IPS-11a (cell line): ENCODE measurements around the gene NDUFAF2.

Source experiments
- H3K4me3 ChIP-seq: one replicate; pipeline ENCODE4 v1.5.1; 2013; ENCODE audit warnings: low read depth, low read length, control low read depth

The NDUFAF2 gene

DNA sequence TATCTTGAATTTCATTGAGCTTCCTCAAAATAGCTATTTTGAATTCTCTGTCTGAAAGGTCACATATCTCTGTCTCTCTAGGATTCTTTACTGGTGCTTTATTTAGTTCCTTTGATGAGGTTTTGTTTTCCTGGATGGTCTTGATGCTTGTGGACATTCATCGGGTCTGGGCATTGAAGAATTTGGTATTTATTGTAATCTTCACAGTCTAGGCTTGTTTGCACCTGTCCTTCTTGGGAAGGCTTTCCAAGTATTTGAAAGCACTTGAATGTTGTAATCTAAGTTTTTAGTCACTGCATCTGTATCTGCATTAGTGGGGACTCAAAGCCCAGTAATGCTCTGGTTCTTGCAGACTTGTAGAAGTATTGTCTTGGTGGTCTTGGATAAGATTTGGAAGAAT, 169.4 kb downstream of the NDUFAF2 start:
- no peak overlapping the region for H3K4me3 ChIP-seq

DNA sequence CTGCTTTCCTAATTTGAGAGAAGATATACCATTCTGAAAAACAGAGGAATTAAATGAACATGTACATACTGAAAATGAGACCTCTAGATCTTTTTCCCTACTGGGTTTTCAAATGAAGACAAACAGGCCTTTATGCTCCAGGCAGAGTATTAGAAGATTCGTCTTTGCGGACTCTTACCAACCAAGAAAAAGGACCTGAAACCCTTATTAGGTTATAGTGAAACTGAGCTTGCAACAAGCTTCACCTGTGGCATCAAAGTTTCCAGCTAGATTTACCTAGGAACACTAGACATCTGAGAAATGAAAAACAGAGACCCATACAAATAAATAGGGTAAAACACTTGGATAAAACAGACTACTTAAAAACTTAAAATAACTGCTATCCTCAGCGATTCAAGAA, 171.0 kb downstream of the NDUFAF2 start:
- no peak overlapping the region for H3K4me3 ChIP-seq

DNA sequence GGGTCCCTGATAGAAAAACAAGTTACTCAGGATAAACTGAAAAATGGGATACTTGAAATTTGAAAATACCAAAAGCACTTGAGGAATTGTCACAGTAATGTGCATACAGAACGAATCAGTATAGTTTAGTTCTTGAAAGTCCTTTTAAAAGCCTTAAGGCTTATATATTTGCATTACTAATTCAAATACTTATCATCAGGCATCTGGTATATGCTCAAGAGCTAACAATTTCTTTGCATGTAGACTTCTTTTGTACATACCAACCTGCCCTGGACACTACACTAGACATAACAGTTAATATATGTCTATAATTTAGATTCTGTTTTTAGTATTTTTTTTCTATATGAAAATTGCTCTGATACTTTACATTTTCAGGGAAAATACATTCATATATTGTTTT, 174.1 kb downstream of the NDUFAF2 start:
- H3K4me3 ChIP-seq: no peak overlapping the region

DNA sequence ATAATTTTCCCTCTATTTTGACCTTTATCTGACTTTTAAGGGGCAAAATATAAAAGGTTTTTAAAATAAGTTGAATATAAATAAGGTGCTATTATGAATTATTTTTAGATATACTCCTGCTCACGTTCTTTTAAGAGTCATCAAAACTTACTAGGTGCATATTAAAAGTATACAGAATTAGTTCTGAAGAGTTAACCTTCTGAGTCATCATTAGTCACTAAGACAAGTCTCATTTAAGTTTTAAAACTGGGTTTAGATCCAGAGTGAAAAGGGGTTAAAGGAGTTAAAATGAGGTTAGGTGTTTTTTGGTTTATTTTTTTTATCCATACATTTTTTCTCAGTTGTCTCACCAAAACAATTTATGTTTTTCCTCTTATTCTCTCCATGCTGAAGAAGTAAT, 175.5 kb downstream of the NDUFAF2 start:
- no peak overlapping the region for H3K4me3 ChIP-seq

DNA sequence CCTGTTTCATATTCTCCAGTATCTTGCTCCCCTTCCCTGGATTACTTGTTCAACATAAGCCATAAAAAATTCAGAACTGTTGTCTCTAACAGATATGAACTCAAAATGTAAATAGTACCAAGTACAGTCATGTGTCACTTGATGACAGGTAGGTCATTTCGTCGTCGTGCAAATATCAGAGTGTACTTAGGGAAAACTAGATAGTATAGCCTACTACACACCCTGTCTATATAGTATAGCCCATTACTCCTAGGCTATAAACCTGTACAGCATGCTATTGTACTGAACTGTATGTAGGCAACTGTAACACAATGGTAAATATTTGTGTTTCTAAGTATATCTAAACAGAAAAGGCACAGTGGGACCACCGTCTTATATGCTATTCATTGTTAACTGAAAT, 178.1 kb downstream of the NDUFAF2 start:
- H3K4me3 ChIP-seq: no peak overlapping the region

DNA sequence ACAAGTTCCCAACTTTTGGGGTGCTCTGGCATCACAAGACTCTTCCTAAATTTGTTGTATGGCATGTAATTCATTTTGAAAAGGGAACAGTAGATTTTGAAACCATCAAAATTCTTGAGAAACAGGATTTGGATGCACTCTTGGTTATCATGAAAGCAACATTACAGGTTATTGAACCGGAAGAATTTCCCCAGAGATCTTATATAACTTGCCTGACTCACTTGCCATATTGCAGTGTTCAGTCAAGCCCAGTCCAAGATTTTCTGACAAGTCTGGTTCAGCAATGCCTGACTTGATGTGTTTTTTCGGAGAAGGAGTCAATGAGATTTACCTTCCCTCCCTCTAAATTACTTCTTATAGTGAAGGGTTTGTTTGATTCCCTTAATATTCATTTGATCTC, 185.3 kb downstream of the NDUFAF2 start:
- H3K4me3 ChIP-seq: no peak overlapping the region

DNA sequence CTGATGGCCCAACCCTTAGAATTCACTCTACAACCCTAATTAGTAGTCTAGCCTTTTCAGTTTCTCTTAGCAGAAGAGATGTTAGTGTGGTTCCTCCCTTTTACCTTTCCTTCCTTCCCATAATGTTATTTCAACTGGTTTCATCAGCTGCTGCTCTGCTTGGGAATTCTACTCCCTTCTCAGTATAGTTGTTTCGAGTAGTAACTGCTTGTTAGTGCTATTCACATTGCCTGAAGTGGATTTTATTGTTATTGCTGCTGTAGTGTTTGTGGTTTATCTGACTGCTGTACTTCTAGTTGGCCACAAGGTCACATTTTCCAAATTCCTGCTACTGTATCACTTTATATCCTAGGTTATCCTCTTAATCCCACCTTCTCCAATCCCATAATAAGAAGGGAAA, 187.6 kb downstream of the NDUFAF2 start:
- H3K4me3 ChIP-seq: no peak overlapping the region

DNA sequence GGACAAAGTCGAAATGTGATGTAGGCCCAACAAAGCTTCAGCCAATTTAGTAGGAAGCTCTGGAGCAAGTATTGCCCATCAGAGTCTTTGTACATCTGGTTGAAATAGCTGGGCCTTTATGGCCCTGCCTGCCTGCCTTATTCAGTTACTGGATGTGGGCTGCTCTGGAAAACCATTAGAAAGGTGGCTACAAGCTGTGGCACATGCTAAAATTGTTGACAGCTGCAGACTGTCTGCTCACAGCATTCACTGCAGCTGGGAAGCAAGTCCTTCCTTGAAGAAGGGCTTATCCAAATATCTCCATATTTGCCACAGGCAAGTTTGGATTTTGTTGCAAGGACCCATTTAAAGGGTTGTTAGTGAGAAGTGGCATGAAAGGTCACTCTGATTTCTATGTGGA, 192.8 kb downstream of the NDUFAF2 start:
- H3K4me3 ChIP-seq: no peak overlapping the region

DNA sequence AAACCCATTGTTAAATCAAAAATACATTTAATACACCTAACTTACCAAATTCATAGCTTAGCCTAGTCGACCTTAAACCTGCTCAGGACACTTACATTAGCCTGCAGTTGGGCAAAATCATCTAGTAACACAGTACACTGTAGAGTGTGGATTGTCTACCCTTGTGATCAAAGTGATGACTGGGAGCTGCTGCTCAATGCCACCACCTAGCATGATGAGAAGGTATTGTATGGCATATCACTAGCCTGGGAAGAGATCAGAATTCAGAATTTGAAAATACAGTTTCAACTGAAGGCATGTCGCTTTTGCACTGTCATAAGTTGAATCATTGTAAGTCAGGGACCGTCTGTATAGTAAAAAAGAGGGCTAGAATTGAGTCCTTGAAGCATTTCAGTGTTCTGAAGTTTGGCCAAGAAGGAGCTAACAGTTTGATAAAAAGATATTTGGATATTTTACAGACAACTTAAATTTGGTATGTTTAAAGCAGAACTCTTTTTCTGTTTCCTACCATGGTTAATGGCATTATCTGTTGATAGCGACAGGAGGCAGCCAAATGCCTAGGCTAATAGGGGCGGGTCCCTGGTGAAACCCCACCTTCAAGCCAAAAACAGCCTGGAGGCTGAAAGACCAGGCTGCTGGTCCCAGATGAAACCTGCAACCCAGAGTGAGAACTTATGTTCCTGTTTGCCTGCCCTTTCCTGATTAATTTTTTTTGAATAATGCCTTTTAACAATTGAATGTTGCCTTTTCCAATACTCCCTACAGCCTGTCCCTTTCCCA, 194.3 kb downstream of the NDUFAF2 start:
- H3K4me3 ChIP-seq: no peak overlapping the region

DNA sequence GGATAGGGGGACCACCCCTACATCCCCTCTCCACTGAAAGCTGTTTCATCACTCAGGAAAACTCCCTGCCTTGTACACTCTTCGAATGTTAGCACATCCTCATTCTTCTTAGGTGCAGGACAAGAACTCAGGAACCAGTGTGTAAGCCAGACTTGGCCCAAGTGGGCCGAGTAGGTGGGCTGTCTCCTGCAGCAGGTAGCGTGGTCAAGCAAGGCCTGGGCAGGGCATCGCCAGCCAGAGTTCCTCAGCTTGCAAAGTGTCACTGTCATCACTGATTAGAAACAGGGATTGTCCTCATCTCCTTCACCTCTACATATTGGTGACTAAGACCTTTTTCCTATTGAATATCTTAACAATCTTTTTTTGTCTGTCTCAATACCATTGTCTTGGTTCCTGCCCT, 194.9 kb downstream of the NDUFAF2 start:
- no peak overlapping the region for H3K4me3 ChIP-seq

DNA sequence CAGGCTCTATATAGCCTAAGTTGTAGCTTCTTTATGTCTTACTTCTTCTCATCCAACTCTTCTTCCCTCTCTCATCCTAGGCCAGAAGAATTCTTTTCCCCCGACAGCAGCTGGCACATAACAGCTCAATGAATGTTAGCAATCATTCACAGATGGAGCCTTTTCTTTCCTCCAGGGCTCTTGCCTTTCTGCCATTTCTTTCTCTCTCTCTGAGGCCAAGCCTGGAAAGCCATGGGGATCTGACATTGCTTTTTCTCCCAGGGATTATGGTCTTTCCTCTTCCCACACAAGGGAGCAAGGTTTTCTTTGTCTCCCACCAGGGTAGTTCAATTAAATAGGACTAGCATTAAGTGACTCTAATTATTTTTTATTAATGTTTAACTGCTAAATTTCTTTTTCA, 196.8 kb downstream of the NDUFAF2 start:
- no peak overlapping the region for H3K4me3 ChIP-seq

DNA sequence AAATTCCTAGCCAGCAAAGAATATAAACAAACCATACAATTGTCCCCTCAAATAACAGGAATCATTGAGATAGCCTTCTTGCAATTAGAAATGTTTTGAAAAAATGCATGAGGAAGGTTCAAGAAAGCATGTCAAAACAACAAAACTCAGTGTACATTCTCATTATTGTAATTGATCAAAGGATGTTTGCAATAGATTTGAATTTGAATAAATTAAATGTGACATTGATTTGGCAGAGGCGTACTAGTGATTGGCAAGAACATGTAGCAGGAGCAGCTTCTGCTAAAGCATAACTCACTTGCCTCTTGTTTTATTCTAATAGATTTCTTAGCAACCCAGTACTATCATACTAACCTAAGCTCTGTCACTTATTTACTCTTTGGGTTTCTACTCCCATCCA, 197.4 kb downstream of the NDUFAF2 start:
- H3K4me3 ChIP-seq: no peak overlapping the region

DNA sequence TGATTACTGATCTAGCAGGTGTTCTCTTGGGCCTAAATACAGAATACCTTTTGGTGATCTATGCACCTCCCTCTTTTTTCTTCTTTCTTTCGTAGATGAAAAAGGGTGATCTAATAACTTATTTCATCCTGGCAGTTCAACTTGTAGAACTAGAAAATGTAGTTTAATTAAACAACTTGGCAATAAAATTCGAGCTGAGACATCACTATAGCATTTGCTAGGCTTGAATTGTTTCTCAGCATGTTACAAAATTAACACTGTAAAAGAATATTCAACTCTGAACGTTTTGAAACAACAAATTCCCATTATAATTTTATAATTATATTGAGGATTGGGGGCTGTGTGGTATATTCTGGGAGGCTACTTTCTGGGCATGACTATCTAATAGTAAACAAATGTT, 197.8 kb downstream of the NDUFAF2 start:
- no peak overlapping the region for H3K4me3 ChIP-seq

DNA sequence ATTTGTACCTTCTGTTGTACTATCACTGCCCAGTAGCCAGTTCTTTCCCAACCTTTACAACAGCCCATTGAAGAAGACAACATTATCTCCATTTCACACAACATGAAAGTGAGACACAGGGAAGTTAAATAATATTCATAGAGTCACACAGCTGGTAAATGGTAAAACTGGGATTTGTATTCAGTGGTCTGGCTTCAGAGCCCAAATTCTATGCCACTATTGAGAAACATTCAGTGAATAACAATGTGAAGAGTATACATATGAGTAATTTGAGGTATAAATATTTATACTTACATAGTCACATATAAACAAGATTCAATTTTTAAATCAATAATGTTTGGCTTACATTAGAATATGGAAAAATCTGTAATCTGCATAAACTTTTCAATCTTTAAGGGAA, 203.5 kb downstream of the NDUFAF2 start:
- H3K4me3 ChIP-seq: no peak overlapping the region

DNA sequence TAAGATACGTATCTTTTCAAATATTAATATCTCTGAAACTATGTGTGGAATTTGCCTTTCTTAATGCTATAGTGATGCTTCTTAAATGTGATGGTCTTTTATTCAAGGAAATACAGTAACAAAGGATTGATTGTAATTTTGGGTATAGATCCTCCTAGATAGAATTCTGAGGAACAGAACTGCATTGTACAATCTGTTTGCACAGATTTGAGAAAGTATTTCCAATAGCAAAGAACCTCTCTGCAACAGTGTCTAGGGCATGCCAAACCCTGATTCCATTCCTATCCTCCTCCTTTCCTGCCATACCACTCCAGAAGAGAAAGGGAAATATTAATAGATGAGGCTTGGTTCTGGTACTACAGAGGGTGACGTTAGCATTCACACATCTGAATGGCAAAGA, 206.9 kb downstream of the NDUFAF2 start:
- H3K4me3 ChIP-seq: no peak overlapping the region

DNA sequence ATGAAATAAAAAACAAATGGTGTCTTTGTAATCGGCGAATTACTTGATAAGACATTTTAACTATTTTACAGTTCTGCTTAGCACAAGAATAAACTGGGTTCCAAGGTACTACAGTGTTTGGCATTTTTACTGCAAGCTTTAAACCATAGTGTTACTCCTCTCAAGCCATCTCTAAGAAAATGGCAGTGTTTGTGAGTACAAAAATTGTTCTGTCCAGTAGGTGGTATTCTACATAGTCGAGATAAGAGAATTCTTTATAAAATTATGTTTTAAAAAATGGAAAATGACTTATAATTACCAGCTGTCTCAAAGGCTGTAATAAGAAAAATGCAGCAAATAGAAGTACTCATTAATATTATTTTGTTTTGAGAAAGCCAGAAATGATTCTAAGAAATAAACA, 214.1 kb downstream of the NDUFAF2 start:
- no peak overlapping the region for H3K4me3 ChIP-seq

DNA sequence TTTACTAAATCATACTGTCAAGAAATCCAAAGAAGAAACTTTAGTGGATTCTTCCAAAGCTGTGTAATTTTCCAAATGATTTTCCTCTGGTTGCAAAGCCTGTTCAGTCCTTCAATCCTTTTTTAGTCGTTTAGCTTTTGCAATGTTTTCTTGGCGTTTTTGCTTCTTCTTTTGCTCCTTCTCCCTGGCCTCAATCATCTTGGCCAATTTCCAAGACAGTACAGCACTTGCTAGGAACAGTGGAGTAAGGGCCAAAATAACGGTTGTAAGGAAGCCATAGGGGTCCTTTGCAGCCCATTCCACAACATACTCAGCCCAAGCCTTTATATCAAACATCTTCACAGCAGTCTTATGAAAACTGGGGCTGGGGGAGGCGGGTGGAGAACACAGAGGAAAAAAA, 214.8 kb downstream of the NDUFAF2 start:
- no peak overlapping the region for H3K4me3 ChIP-seq

DNA sequence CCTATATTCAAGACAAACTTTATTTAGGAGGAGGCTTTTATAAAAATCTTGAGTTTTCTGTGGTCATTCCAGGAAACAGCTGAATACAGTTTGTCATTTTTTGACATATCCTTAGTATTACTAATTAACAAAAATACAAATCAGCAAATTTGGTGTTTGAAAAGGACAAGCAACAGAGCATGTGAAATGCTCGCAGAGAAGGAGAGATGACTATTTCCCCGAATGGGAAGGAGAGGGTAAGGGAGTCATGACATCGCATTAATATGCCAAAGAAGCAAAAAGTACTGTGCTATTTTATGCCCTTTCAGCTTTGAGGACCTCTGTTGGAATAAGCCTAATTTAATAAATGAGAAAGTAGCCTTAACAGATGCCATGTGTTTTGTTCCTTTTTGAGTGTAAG, 215.5 kb downstream of the NDUFAF2 start:
- no peak overlapping the region for H3K4me3 ChIP-seq

DNA sequence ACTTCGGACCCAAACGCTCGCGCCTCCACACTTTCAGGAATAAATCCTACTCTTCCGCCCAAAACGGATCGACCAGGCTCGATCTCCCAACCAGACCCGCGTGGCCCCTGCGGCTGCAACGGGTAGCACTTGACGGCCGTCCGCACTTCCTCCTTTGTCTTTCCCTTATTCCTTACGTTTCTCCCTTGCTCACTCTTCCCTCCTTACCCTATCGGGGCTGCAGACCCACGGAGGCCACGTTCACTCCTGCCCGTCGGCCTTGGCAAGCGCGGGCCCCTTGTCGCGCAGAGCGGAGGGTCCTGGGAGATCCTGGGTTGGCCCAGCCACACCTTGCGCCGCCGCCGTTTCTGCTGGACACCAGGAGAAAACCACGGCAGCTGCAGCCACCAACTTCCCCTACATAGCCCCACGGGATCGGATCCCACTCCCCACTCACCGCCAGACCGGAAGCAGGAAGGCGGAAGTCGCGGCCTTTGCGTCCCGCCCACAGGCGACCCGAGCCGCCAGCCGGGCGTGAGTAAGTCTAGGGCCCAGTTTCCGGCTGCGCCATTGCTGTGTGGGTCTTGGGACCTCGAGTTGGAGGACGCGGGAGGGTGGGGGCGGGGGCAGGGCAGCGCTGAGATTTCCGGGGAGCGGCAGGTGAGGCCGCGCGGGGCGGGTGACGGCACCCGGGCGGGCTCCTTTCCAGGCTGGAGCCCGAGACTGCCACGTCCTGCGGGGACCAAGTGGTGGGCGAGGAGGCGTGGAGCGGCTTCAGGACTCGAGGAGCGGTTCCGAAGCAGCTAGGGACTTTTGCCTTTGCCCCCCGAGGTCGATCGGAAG, 217.2 kb downstream of the NDUFAF2 start, which contains the start of gene SMIM15:
TSS of gene SMIM15 (minus strand) at position 459 of the 822 bp plus-strand sequence. CDS start 2,297 bp downstream, outside the sequence.
- peak within 1 kb of the TSS; percentile 94 for H3K4me3 ChIP-seq

DNA sequence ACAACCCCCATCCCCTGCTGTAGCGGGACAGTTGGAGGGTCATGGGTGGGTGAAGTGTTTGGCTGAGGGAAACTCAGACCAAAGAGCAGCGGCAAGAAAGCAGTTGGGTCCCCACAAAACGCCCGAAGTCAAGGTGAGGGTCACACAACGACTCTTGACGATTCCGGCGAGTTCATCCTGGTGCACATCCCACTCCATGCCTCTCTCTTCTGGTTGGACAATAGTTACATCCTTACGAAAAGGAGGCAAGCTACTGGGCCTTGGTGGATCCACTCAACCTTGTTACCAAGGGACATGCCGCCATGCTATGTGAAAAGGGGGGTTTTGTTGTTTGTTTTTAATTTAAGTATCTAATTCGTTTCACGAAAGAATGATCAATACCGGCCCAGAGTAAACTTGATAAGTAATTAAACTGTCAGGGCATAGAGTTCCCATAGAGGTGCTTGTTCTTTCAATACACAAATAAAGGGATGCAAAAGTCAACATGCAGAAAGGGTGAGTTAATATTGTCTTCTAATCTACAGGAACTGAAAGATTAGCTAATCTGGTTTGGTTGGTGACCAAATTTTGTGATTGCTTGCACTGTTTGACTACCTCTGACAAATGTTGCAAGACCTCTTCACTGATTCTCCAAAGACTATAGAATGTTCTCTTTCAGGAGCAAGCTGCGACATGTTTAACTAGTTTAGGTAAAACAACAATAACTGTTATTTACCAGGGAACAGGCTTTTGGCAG, 218.0 kb downstream of the NDUFAF2 start:
- peak overlapping the region; percentile 94 for H3K4me3 ChIP-seq

DNA sequence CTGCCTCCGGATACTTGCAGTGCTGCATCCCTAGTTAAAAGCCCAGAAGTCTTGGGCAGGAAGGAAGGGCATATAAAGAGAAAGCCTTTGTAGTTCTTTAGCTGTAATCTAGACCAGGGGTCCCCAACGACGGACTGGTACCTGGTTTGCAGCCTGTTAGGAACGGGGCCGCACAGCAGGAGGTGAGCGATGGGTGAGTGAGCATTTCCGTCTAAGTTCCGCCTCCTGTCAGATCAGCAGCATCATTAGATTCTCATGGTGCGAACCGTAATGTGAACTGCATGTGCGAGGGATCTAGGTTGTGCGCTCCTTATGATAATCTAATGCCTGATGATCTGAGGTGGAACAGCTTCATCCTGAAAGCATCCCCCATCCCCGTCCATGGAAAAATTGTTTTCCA, 218.9 kb downstream of the NDUFAF2 start:
- H3K4me3 ChIP-seq: no peak overlapping the region

DNA sequence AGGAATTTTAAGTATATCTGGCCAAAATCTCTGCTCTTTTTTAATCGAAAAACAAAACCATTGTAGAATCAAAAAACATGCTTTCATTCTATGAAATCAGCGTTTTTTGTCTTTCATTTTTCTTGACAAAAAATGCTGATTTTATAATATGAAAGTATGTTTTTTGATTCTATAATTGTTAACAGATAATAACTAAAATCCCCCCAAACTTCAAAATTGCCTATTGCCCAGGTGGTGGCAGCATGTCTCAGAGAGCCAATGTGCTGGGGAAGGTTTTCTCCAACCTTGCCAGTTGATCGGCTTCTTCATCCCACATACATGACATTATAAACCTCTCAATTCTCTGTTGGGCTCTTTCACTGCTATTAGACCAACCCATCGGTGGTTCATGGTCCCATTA, 222.4 kb downstream of the NDUFAF2 start:
- H3K4me3 ChIP-seq: no peak overlapping the region
